ENCODE data around the gene SH3GL1.

SH3GL1 gene

GRCh38 chr19:4400135-4400936, at the start of gene SH3GL1:
TSS of gene SH3GL1 (minus strand) at chr19:4400547. CDS start at chr19:4400368, 179 bp downstream.
- DNase-seq, result peak; percentile 69

- DNase-seq, result no peak
Observed at GRCh38 chr19:4449639-4450028, 49.3 kb upstream of the SH3GL1 start.

GRCh38 chr19:4449022-4449638, 48.8 kb upstream of the SH3GL1 start:
- DNase-seq, result no peak

- DNase-seq, result no peak
Observed at GRCh38 chr19:4448147-4448985, 48.0 kb upstream of the SH3GL1 start.

- DNase-seq, result no peak
Observed at GRCh38 chr19:4447327-4448146, 47.2 kb upstream of the SH3GL1 start.

GRCh38 chr19:4446704-4447200, 46.4 kb upstream of the SH3GL1 start:
- no peak for DNase-seq

GRCh38 chr19:4445963-4446703, 45.8 kb upstream of the SH3GL1 start:
- no peak for DNase-seq

- no peak for DNase-seq
Observed at GRCh38 chr19:4444765-4445741, 44.7 kb upstream of the SH3GL1 start.

GRCh38 chr19:4443966-4444764, 43.8 kb upstream of the SH3GL1 start:
- no peak for DNase-seq

- no peak for DNase-seq
Observed at GRCh38 chr19:4443188-4443587, 42.8 kb upstream of the SH3GL1 start.

- DNase-seq, result no peak
Observed at GRCh38 chr19:4442819-4443146, 42.4 kb upstream of the SH3GL1 start.

GRCh38 chr19:4441994-4442818, 41.9 kb upstream of the SH3GL1 start:
- DNase-seq, result no peak

GRCh38 chr19:4439243-4439642, 38.9 kb upstream of the SH3GL1 start:
- no peak for DNase-seq

GRCh38 chr19:4437103-4437502, 36.8 kb upstream of the SH3GL1 start:
- no peak for DNase-seq

GRCh38 chr19:4436231-4436630, 35.9 kb upstream of the SH3GL1 start:
- no peak for DNase-seq

GRCh38 chr19:4434391-4434790, 34.0 kb upstream of the SH3GL1 start:
- no peak for DNase-seq

- no peak for DNase-seq
Observed at GRCh38 chr19:4432918-4433506, 32.7 kb upstream of the SH3GL1 start.

All from DMS79 (cell line).